Astrocyte of the spinal cord (primary cell): ENCODE results near the gene FBXL17.

Experiments used
- DNase-seq: peaks from one replicate; pipeline ENCODE4 v3.0.0; 2011; ENCODE audit warnings: low read depth, low spot score
- H3K4me3 ChIP-seq: 2 replicates; pipeline ENCODE4 v1.5.1; 2011; ENCODE audit warnings: low read depth, mild to moderate bottlenecking, low read length, moderate library complexity
- in situ Hi-C: cut with HindIII; loops from 2 replicates; pipeline ENCODE4 v1.10.0; 2017; ENCODE audit warnings: low sequenced_read_pairs
- TF ChIP-seq, protein P1 (sequence below): IDR thresholded peaks from 2 replicates; pipeline ENCODE4 v1.5.1; 2012; ENCODE audit warnings: low read depth, mild to moderate bottlenecking, low read length, inconsistent platforms

FBXL17 gene

DNA sequence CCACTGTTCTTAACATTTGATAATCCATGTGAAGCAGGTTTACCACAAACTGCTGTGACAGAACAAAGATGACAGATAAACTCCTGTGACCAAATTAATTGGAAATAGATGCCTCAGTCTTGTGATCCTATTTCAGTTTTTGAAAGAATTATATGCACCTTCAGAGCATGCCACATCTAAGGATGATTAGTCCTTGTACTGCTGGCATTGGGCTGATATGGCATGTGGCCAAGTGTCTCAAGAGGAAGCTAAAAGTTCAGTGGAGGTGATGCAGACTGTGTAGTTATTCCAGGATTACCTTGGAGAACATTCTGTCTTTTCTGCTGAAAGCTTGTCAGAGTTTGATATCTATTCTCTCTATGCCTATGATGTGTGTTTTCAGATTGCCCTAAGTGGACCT lies 396.8 kb downstream of the FBXL17 start:
- TF ChIP-seq, protein P1, sequence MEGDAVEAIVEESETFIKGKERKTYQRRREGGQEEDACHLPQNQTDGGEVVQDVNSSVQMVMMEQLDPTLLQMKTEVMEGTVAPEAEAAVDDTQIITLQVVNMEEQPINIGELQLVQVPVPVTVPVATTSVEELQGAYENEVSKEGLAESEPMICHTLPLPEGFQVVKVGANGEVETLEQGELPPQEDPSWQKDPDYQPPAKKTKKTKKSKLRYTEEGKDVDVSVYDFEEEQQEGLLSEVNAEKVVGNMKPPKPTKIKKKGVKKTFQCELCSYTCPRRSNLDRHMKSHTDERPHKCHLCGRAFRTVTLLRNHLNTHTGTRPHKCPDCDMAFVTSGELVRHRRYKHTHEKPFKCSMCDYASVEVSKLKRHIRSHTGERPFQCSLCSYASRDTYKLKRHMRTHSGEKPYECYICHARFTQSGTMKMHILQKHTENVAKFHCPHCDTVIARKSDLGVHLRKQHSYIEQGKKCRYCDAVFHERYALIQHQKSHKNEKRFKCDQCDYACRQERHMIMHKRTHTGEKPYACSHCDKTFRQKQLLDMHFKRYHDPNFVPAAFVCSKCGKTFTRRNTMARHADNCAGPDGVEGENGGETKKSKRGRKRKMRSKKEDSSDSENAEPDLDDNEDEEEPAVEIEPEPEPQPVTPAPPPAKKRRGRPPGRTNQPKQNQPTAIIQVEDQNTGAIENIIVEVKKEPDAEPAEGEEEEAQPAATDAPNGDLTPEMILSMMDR = no peak
- no peak for DNase-seq
- in situ Hi-C loops = no loop called here
- no peak overlapping the region for H3K4me3 ChIP-seq

DNA sequence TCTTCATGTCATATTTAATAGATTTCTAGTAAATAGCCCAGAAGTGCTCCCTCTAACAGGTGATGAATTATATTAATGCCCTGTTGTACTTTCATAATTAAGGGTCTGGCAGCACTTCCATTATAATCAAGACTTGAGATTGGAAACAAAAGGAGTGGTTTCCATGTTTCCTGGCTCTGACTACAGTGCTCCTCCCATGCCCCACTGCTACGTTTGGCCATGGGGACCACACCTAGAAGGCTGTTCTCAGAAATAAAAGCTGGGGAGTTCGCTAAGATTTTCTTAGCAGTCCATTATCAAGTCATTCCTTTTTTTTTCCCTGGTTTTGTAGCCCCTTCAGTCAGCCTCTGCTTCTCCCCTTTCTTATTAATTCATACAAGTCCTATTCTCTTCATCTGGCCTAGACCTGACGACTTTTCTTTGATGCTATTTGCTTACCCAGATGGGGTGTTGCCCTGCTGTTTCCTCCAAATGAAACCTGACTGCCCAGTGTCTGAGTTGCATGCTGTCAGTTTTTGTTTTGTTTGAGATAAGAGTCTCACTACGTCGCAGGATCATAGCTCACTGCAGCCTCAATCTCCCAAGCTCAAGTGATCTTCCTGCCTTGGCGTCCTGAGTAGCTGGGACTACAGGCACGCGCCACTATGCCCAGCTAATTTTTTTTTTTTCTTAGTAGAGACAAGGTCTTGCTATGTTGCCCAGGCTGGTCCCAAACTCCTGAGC lies 399.0 kb downstream of the FBXL17 start:
- H3K4me3 ChIP-seq = no peak overlapping the region
- TF ChIP-seq, protein P1 = no peak
- in situ Hi-C loops = no loop called here
- DNase-seq = no peak

DNA sequence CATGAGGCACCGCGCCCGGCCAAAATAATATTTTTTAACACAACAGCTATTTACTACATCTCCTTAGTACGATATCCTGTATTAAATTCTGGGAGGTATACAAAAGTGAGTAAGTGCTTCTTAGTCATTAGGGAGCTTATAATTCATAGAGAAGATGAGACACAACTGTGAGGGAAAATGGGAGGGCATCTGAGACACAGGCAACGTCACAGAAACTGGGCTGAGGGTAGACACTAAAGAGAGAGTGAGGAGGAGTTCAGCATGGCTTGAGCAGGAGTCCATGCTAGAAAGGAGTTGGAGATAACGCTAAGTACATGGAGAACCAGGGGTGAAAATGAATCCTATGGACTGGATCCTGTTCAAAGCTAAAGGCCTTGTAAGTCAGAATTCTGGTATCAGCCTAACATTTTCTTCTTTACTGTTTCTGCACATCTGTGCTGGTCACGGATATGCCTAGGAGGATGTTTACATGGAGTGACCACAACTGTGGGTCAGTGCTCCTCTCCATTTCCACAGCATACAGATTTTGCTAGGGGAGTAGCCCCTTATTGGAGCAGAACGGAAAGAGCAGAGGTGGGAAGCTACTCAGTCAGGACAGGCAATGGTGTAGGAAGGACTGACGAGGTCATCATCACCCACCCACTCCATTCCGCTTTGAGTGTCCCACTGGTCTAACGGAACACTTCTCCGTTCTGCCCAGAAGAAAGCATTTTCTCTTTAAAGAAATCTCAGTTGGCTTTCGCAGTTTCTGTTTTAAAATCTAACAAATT lies 400.8 kb downstream of the FBXL17 start:
- in situ Hi-C loops = no loop called here
- peak; percentile 9 for DNase-seq
- TF ChIP-seq, protein P1 = no peak
- H3K4me3 ChIP-seq = no peak overlapping the region

DNA sequence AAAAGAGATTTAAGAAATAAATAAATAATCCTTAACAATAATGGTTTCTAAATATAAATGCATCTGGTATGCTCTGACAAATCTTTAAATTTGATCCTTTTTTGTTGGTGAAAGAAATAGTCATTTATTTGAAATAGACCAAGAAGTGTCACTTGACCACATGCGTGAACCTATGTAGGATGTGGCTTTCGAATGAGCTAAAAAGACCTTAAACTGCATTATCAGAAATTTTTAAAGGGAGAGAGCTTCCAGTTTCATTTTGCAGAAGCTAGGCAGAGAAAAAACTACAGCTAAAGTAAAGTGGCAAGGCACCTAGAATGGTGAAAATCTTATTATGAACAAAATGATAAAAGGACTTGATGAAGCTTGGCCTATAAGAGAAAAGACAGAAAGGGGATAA lies 402.0 kb downstream of the FBXL17 start:
- H3K4me3 ChIP-seq = no peak overlapping the region
- TF ChIP-seq, protein P1 = no peak
- no peak for DNase-seq
- in situ Hi-C loops = no loop called here

DNA sequence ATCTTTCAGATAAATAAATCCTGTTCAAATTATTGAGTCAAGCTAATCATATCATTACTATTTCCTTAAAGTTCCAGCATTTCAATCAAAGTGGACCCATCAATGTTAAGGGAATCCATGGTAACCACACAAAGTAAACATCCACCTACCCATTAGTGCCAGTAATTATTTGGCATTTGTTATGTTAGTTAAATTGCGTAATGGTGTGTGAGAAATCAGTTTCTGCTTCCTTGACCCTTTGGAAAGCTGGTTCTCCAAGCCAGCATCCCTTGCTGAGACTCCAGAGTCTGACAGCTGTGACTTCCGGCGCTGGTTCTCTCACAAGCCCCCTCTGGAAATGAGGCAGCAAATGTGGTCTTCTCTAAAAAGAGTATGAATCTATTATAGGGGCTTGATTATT lies 402.6 kb downstream of the FBXL17 start:
- in situ Hi-C loops = no loop called here
- no peak overlapping the region for H3K4me3 ChIP-seq
- TF ChIP-seq, protein P1 = no peak
- DNase-seq = no peak

DNA sequence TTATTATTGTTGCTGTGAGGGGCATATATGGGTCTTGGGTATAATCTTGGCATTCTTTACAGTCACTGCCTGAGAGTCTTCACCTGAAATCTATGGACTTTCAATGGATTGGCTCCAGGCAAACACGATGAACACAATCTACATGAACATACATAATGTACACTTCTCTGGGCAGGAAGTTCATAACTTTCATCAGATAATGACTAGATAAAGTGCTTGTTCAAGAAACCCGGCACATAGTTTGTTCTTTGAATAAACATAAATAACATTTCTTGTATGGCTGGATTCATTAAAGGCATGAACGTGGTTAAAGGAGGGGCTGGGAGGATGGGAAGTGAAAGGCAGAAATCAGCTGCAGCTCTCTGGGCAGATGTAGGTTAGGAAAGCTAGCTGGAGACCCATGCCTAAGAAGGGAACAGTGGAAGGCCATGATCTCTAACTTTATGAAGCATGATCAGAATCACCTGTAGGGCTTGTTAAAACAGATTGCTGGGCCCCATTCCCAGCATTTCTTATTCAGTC lies 404.3 kb downstream of the FBXL17 start:
- TF ChIP-seq, protein P1 = no peak
- in situ Hi-C loops = no loop called here
- DNase-seq = no peak
- H3K4me3 ChIP-seq = no peak overlapping the region
